ENCODE data around the gene KCNK7. TPM values are rescaled to one million over a fixed set of nuclear protein-coding genes. Genes with fewer than 3 reads are reported as not detected.

Gene KCNK7
- total RNA-seq, 1 experiment from 2014 or later, result 1.8 TPM

DNA sequence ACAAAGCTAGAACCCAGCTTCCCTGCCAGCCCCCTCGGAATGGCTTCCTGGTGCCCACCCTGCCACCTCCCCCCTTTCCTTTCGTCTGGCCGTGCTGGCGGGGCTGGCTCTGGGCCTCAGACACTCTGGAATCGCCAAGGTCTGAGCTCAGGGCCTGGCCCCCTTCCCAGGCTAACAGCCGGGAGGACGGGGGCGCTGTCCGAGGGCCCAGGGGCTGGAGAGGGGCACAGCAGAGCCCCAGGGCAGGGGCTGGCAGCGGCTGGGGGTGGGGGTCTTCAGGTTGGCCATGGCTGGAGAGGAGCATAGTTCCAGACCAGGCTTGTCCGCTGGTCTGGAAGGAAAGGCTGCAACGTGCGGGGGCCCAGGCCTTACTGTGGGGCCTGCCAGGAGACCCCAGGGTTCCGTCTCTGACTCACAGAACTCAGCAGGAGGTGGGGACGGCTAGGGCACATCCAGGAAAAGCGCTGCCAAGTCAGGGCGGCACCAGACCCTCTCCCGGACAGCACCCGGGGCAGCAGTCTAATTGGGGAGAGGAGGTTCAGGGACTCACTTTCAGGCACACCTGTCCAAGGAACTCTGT, 36.6 kb downstream of the KCNK7 start:
- no peak overlapping the region for H3T11ph ChIP-seq (ENCODE audit: low read length)
- no peak overlapping the region for H3K9ac ChIP-seq (ENCODE audit: extremely low read depth, insufficient read length, low read length)
- no peak overlapping the region for H2BK20ac ChIP-seq (ENCODE audit: low read depth, low read length, poor library complexity, severe bottlenecking)
- no peaks in the 10 kb centered on the region for H3K23me2 ChIP-seq (ENCODE audit: insufficient read length, low read depth, low read length, poor library complexity, severe bottlenecking)
- H3K56ac ChIP-seq (ENCODE audit: insufficient read length, low read depth, low read length), result no peak overlapping the region
- H2AFZ ChIP-seq (ENCODE audit: low read length), result no peak overlapping the region
- no peak overlapping the region for H3K18ac ChIP-seq (ENCODE audit: insufficient read length, low read depth, low read length)
- H2BK12ac ChIP-seq (ENCODE audit: insufficient read length, low read depth, low read length), result no peak overlapping the region
- no peaks in the 10 kb centered on the region for H3K79me2 ChIP-seq (ENCODE audit: insufficient read depth, low read length)
- Mint-ChIP-seq H3K9me3 (no peaks in the 10 kb centered on the region), H3K4me3 (peak overlapping the region; percentile 45 to 72; a peak in 4 of 5 replicates), H3K27ac (no peak overlapping the region), H3K27me3 (ENCODE audit: low read depth) (peaks cover 48% of the 10 kb centered on the region), H3K36me3 (ENCODE audit: insufficient read depth in 1 of 3, low read depth in 3 of 3) (no peaks in the 10 kb centered on the region), H3K4me1 (peaks cover 46 to 63% of the 10 kb centered on the region in 2 experiments)
- no peak overlapping the region for H4K91ac ChIP-seq (ENCODE audit: insufficient read length, low read depth, low read length)
- peaks cover 9% of the 10 kb centered on the region; the same call in 1 of the 2 replicates for H3K4me1 ChIP-seq (ENCODE audit: insufficient read depth, low read length)
- H4K8ac ChIP-seq (replicated peaks; ENCODE audit: insufficient read length, low read depth, low read length), result no peak overlapping the region
- H3K23ac ChIP-seq (ENCODE audit: insufficient read length, low read depth, low read length), result no peak overlapping the region
- DNase-seq, result no peak
- H3K9me3 ChIP-seq (ENCODE audit: control insufficient read depth, low read depth, low read length), result no peaks in the 10 kb centered on the region
- no peak overlapping the region for H2BK15ac ChIP-seq (ENCODE audit: low read depth, low read length)
- H3K27me3 ChIP-seq (ENCODE audit: insufficient read depth, low read length), result no peaks in the 10 kb centered on the region; the same call in 1 of the 2 replicates
- TF ChIP-seq, protein P1, sequence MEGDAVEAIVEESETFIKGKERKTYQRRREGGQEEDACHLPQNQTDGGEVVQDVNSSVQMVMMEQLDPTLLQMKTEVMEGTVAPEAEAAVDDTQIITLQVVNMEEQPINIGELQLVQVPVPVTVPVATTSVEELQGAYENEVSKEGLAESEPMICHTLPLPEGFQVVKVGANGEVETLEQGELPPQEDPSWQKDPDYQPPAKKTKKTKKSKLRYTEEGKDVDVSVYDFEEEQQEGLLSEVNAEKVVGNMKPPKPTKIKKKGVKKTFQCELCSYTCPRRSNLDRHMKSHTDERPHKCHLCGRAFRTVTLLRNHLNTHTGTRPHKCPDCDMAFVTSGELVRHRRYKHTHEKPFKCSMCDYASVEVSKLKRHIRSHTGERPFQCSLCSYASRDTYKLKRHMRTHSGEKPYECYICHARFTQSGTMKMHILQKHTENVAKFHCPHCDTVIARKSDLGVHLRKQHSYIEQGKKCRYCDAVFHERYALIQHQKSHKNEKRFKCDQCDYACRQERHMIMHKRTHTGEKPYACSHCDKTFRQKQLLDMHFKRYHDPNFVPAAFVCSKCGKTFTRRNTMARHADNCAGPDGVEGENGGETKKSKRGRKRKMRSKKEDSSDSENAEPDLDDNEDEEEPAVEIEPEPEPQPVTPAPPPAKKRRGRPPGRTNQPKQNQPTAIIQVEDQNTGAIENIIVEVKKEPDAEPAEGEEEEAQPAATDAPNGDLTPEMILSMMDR (conservative IDR thresholded peaks at IDR 0.05), result no peak
- no peaks in the 10 kb centered on the region for H3K79me1 ChIP-seq (ENCODE audit: insufficient read depth, low read depth, low read length, poor library complexity, severe bottlenecking)
- peak overlapping the region; percentile 0; the same call in 1 of the 2 replicates for H3K14ac ChIP-seq (ENCODE audit: insufficient read depth, low read length)
- no peak overlapping the region for H3K4ac ChIP-seq (ENCODE audit: low read depth, low read length)
- no peaks in the 10 kb centered on the region for H4K20me1 ChIP-seq (ENCODE audit: control insufficient read depth, insufficient read depth, insufficient read length)
- H4K5ac ChIP-seq (ENCODE audit: insufficient read length, low read depth, low read length), result no peak overlapping the region
- H3K4me2 ChIP-seq (ENCODE audit: insufficient read depth, insufficient read length, low read length), result peak overlapping the region; percentile 22
- no peak overlapping the region for H3K27ac ChIP-seq (ENCODE audit: insufficient read length, low read depth, low read length)
- no peak overlapping the region for H2AK5ac ChIP-seq (ENCODE audit: insufficient read length, low read length)
- WGBS (ENCODE audit: extremely low coverage, insufficient read length, low lambda C conversion rate), result no CpG with 5 or more reads among the region's 19 CpGs
- no peak overlapping the region for H2BK120ac ChIP-seq (ENCODE audit: low read depth, low read length, poor library complexity, severe bottlenecking)
- H2BK5ac ChIP-seq (ENCODE audit: insufficient read length, low read length), result no peak overlapping the region
